ENCODE measurements around the gene GPC6. TPM values are rescaled to one million over a fixed set of nuclear protein-coding genes. Genes with fewer than 3 reads are reported as not detected.

GPC6 gene
- total and polyA plus RNA-seq, 10 donors: 0.22 to 9.3 (median 4.5) TPM

DNA sequence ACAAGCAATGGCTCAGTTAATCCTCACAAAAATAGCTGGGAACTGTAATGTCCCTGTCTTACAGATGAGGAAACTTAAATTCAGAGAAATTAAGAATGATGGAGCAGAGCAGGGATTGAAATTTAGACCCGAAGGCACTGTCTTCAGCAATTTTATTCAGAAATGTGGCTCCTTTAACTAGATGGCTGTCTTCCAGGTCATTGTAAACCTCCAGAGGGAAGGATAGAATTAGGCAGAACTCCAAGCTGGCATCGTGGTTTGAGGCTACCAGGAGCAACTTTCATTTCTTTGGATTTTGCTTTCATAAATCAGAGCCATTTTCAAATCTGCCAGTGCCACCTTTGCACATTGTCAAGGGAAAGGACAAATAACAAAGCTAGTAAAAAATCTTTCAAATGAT lies 913.9 kb downstream of the GPC6 start:
- intact Hi-C loops (cut with DNase I; ENCODE audit: low total_unique reads): no loop called here
- TF ChIP-seq POLR2AphosphoS5 (IDR thresholded peaks at IDR 0.05): no peak
- no peak for TF ChIP-seq CTCF (IDR thresholded peaks at IDR 0.05 in 8 of 11, conservative IDR thresholded peaks at IDR 0.05 in 3 of 11)
- TF ChIP-seq POLR2A (IDR thresholded peaks at IDR 0.05): no peak
- Histone ChIP-seq H3K9me3 (no peaks in the 10 kb centered on the region), H3K27ac (no peak overlapping the region), H3K4me1 (no peaks in the 10 kb centered on the region), H3K36me3 (no peaks in the 10 kb centered on the region), H3K27me3 (replicated peaks in 1 of 7) (no peaks in the 10 kb centered on the region), H3K4me3 (no peak overlapping the region)
- DNase-seq: no peak
- WGBS, 5 donors: 66 to 83% (median 74%) methylated on average over 2 of the region's 2 CpGs

- Histone ChIP-seq H3K36me3 (no peaks in the 10 kb centered on the region), H3K4me1 (no peaks in the 10 kb centered on the region), H3K9me3 (no peaks in the 10 kb centered on the region), H3K4me3 (no peak overlapping the region), H3K27ac (no peak overlapping the region), H3K27me3 (replicated peaks in 1 of 7) (no peaks in the 10 kb centered on the region)
- WGBS, 5 donors: 83 to 88% (median 85%) methylated on average over 11 of the region's 11 CpGs
- no peak for TF ChIP-seq POLR2A (IDR thresholded peaks at IDR 0.05)
- TF ChIP-seq CTCF (IDR thresholded peaks at IDR 0.05 in 8 of 11, conservative IDR thresholded peaks at IDR 0.05 in 3 of 11): no peak
- TF ChIP-seq POLR2AphosphoS5 (IDR thresholded peaks at IDR 0.05): no peak
- intact Hi-C loops (cut with DNase I; ENCODE audit: low total_unique reads): no loop called here
- DNase-seq: no peak
These were observed 917.2 kb downstream of the GPC6 start for GRCh38 chr13:94143624-94144350.

DNA sequence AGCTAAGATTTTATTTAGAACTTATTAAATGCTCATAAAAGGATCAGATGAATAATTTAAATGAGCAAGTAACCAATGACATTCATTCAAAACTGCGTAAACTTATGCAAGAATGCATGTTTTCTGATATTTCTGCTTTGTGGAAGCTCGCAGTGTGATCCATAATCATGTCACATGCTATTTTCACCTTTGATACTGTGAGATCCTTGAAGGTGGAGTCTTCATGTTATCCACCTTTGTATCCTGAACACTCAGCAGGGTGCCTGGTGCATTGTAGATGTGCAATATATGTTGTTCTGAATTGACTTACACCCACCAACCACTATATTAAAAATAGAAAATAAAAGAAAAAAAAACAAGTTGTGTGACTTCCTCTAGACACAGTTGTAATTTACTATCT lies 919.4 kb downstream of the GPC6 start:
- Histone ChIP-seq H3K9me3 (no peaks in the 10 kb centered on the region), H3K4me1 (no peaks in the 10 kb centered on the region), H3K27me3 (replicated peaks in 1 of 7) (peaks cover 0 to 4% (median 0%) of the 10 kb centered on the region in 7 donors), H3K4me3 (no peak overlapping the region), H3K36me3 (no peaks in the 10 kb centered on the region), H3K27ac (no peak overlapping the region)
- TF ChIP-seq CTCF (IDR thresholded peaks at IDR 0.05 in 8 of 11, conservative IDR thresholded peaks at IDR 0.05 in 3 of 11): no peak
- TF ChIP-seq POLR2AphosphoS5 (IDR thresholded peaks at IDR 0.05): no peak
- TF ChIP-seq POLR2A (IDR thresholded peaks at IDR 0.05): no peak
- WGBS, 5 donors: 44 to 73% (median 45%) methylated on average over 2 of the region's 2 CpGs
- intact Hi-C loops (cut with DNase I; ENCODE audit: low total_unique reads): no loop called here
- no peak for DNase-seq

DNA sequence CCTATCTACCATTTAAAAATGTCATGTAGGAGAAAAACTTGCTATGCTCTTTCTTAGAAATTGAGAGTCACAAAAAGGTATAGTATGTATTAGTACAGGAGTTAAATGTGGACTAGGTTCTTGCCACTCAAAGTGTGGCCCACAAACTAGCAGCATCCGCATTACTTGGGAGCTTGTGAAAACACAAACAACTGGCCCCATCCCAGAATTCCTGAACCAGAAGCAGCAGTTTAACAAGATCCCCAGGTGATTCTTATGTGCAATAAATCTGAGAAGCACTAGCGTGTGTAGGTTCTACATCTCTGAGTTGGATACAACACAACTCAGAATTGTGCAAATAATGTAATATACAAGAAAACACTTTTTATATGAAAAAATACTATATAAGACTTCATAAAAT lies 927.0 kb downstream of the GPC6 start:
- H3K27ac ChIP-seq: no peak overlapping the region
- no peaks in the 10 kb centered on the region for H3K9me3 ChIP-seq
- intact Hi-C loops (cut with DNase I; ENCODE audit: low total_unique reads): no loop called here

More for the DNA sequence above, 927.0 kb downstream of the GPC6 start:
- WGBS, 5 donors: 92 to 100% (median 98%) methylated on average over 2 of the region's 2 CpGs
- Histone ChIP-seq H3K27me3 (replicated peaks in 1 of 7) (peaks cover 0 to 4% (median 0%) of the 10 kb centered on the region in 7 donors), H3K4me1 (peaks cover 0 to 7% (median 0%) of the 10 kb centered on the region in 6 donors), H3K4me3 (no peak overlapping the region), H3K36me3 (no peaks in the 10 kb centered on the region)
- TF ChIP-seq CTCF (IDR thresholded peaks at IDR 0.05 in 8 of 11, conservative IDR thresholded peaks at IDR 0.05 in 3 of 11): no peak
- no peak for TF ChIP-seq POLR2AphosphoS5 (IDR thresholded peaks at IDR 0.05)
- no peak for TF ChIP-seq POLR2A (IDR thresholded peaks at IDR 0.05)
- DNase-seq: no peak
